GM23248 (cell line): ENCODE data around the gene IL17REL.

Experiments
- EZH2 ChIP-seq: fragments of 200-600 bp; sonication (generic); IDR thresholded peaks from 2 replicates; pipeline ENCODE4 v1.6.1; 2018; ENCODE audit warnings: antibody characterized with exemption, mild to moderate bottlenecking; ENCODE audit not compliant: insufficient read depth, poor library complexity, severe bottlenecking
- EZH2phosphoT487 ChIP-seq: fragments of 200-600 bp; sonication (generic); IDR thresholded peaks from 2 replicates; pipeline ENCODE4 v1.6.1; 2018; ENCODE audit warnings: antibody characterized with exemption, moderate library complexity, mild to moderate bottlenecking, low read depth; ENCODE audit not compliant: insufficient read depth

DNA sequence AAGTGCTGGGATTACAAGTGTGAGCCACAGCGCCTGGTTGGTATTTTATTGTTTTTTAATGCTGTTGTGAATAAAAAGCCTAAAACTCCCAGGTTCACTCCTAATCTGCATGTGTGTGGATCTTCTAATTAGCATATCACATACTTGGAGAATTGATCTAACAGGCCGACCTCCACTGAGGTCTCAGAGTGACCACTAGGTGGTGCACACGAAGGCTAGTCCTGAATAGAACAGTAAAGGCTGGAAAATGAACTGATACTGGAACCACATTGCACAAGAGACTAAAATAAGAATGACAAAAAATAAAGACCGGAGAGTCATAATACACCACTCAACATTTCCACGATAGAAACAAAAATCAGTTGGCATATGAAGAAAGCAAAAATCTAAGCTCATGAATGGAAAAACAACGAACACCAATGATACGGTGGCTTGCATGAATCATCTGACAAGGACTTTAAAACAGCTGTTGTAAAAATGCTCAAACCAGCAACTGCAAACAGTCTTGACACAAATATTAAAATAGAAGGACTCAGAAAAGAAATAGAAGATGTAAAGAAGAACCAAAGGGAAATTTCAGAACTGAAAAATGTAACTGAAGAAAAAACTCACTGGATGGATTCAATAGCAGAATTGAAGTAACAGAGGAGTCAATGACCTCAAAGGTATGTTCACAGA is 32.8 kb downstream of the IL17REL start:
- TF ChIP-seq EZH2 (no peak), EZH2phosphoT487 (no peak)
